GM12864 (cell line): ENCODE results near the gene SEM1.

Experiments
- DNase-seq: peaks from one replicate; pipeline ENCODE4 v3.0.0-alpha.2; 2011; ENCODE audit warnings: low read depth
- H3K4me3 ChIP-seq: 2 replicates; pipeline ENCODE4 v1.5.1; 2011; ENCODE audit warnings: mild to moderate bottlenecking, low read depth, low read length, control low read depth
- TF ChIP-seq, protein P1 (sequence below): IDR thresholded peaks from 2 replicates; pipeline ENCODE4 v1.5.1; 2011; ENCODE audit warnings: low read depth, mild to moderate bottlenecking, moderate library complexity, low read length, control low read depth, inconsistent platforms; ENCODE audit errors: missing control alignments

Gene SEM1

GRCh38 chr7:96694082-96694481 lies 15.6 kb downstream of the SEM1 start:
- TF ChIP-seq, protein P1, sequence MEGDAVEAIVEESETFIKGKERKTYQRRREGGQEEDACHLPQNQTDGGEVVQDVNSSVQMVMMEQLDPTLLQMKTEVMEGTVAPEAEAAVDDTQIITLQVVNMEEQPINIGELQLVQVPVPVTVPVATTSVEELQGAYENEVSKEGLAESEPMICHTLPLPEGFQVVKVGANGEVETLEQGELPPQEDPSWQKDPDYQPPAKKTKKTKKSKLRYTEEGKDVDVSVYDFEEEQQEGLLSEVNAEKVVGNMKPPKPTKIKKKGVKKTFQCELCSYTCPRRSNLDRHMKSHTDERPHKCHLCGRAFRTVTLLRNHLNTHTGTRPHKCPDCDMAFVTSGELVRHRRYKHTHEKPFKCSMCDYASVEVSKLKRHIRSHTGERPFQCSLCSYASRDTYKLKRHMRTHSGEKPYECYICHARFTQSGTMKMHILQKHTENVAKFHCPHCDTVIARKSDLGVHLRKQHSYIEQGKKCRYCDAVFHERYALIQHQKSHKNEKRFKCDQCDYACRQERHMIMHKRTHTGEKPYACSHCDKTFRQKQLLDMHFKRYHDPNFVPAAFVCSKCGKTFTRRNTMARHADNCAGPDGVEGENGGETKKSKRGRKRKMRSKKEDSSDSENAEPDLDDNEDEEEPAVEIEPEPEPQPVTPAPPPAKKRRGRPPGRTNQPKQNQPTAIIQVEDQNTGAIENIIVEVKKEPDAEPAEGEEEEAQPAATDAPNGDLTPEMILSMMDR = no peak
- no peak for DNase-seq
- H3K4me3 ChIP-seq = no peak overlapping the region

- no peak overlapping the region for H3K4me3 ChIP-seq
- DNase-seq = no peak
- TF ChIP-seq, protein P1 = no peak
These were observed 17.9 kb downstream of the SEM1 start for GRCh38 chr7:96691702-96692101.

GRCh38 chr7:96689414-96689813 lies 20.2 kb downstream of the SEM1 start:
- TF ChIP-seq, protein P1 = no peak
- no peak overlapping the region for H3K4me3 ChIP-seq
- DNase-seq = no peak

DNA sequence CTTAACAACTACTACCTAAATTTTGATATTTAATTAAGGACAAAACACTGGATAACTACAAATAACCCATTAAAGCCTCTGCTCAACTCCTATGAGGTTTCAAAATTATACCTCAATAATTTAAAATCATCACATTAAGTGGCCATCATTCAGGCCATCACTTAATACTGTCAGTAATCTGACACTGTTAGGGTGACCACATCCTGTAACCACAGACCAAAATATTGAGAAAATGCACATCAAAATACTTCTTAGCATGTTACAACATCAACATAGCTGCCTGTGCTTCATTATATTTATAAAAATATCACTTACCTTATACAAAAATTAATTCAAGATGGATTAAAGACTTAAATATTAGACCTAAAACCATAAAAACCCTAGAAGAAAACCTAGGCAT lies 23.3 kb downstream of the SEM1 start:
- no peak for DNase-seq
- TF ChIP-seq, protein P1 = no peak
- no peak overlapping the region for H3K4me3 ChIP-seq

GRCh38 chr7:96685755-96686154 lies 23.9 kb downstream of the SEM1 start:
- TF ChIP-seq, protein P1 = no peak
- no peak overlapping the region for H3K4me3 ChIP-seq
- DNase-seq = no peak

GRCh38 chr7:96685353-96685752 lies 24.3 kb downstream of the SEM1 start:
- DNase-seq = no peak
- H3K4me3 ChIP-seq = no peak overlapping the region
- TF ChIP-seq, protein P1 = no peak

DNA sequence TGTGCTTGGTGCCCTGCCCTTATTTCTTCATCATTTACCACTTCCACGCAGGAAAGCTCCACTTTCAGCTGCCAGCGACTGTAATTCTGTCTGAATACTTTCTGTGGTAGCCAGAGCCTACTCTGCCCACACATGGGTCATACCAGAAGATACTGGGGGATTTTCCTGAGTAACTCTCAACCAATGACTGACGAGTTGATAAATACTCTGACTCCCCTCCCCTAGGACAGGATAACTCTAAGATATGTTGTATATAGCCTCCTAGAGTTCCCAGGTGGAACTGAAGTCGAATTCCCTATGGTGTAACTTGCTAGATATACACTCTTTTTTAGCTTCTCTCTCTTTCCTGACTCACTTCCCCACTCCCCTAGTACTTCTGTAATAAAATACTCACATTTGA lies 29.8 kb downstream of the SEM1 start:
- no peak for DNase-seq
- TF ChIP-seq, protein P1 = no peak
- no peak overlapping the region for H3K4me3 ChIP-seq
